Lung (tissue), 12 donors: Measurements from ENCODE around the gene SLC23A2. TPM values are rescaled to one million over a fixed set of nuclear protein-coding genes. Genes with fewer than 3 reads are reported as not detected.

Experiments
- ATAC-seq: fragments of 200-7000 bp; cut with Tn5 transposase; one replicate; pipeline ENCODE4 v1.9.1; 2020; ENCODE audit warnings: moderate number of reproducible peaks; ENCODE audit not compliant: insufficient read depth, low FRiP score
- DNase-seq, 3 donors: peaks; one replicate each; pipeline ENCODE4 v3.0.0-alpha.2; 2013 to 2017
- H3K27ac ChIP-seq, 2 donors: one replicate each; pipeline ENCODE4 v1.5.1; 2013; ENCODE audit warnings: mild to moderate bottlenecking in 2 of 2, moderate library complexity in 2 of 2, control low read depth in 1 of 2, inconsistent platforms in 1 of 2, low read depth in 1 of 2, low read length in 1 of 2
- H3K27me3 ChIP-seq, 3 donors: one replicate each; pipeline ENCODE4 v1.5.1; 2013; ENCODE audit warnings: low read length in 2 of 3; ENCODE audit not compliant: control insufficient read depth in 3 of 3, insufficient read depth in 3 of 3
- H3K36me3 ChIP-seq, 4 donors: one replicate each; pipeline ENCODE4 v1.5.1; 2013; ENCODE audit warnings: low read length in 4 of 4, mild to moderate bottlenecking in 1 of 4, moderate library complexity in 1 of 4; ENCODE audit not compliant: control insufficient read depth in 4 of 4, insufficient read depth in 4 of 4
- H3K4me1 ChIP-seq, 5 donors: one replicate each; pipeline ENCODE4 v1.5.1; 2013; ENCODE audit warnings: low read length in 5 of 5, mild to moderate bottlenecking in 2 of 5, moderate library complexity in 1 of 5; ENCODE audit not compliant: control insufficient read depth in 5 of 5, insufficient read depth in 5 of 5
- H3K4me3 ChIP-seq: one replicate; pipeline ENCODE4 v1.5.1; 2013; ENCODE audit warnings: mild to moderate bottlenecking, control low read depth, moderate library complexity
- H3K9ac ChIP-seq, 2 donors: one replicate each; pipeline ENCODE4 v1.5.1; 2013; ENCODE audit warnings: low read length in 2 of 2, control low read depth in 1 of 2; ENCODE audit not compliant: insufficient read depth in 1 of 2
- H3K9me3 ChIP-seq, 4 donors: one replicate each; pipeline ENCODE4 v1.5.1; 2013; ENCODE audit warnings: low read length in 3 of 4, mild to moderate bottlenecking in 1 of 4, moderate library complexity in 1 of 4; ENCODE audit not compliant: control insufficient read depth in 4 of 4, insufficient read depth in 3 of 4
- CTCF ChIP-seq: IDR thresholded peaks from 2 replicates; pipeline ENCODE4 v1.5.1; 2012; ENCODE audit warnings: mild to moderate bottlenecking; ENCODE audit errors: control extremely low read depth, extremely low read depth
- WGBS, 2 donors: extraction: QIAGEN DNeasy Blood & Tissue Kit; methylation state at CpG; one replicate each; pipeline ENCODE4 v1.1.7; 2013; 5-methylcytosine and 5-hydroxymethylcytosine counted together
- polyA plus RNA-seq, 2 donors: library from polyadenylated mRNA; stranded (reverse); fragments of 200-250 nt; gene quantifications; one replicate each; pipeline ENCODE4 v1.2.1, GENCODE V29; 2013
- total RNA-seq, 2 donors: library from RNA; depleted of rRNA in 1 of 2; stranded (reverse); fragments of >200 nt in 1 of 2; gene quantifications; one replicate each; pipeline ENCODE4 v1.2.1, GENCODE V29; 2014 to 2021
- donor health status: control.
- donor health status: control.
- donor health status: Bipolar disorder and iron deficiency.
- donor health status: healthy.
- donor health status: DM: yes; HTN: yes; CAD: no.

The SLC23A2 gene
- total and polyA plus RNA-seq, 4 donors, result 6.0 to 23.5 (median 14.3) TPM

- Histone ChIP-seq H3K27ac (no peak overlapping the region), H3K36me3 (peaks cover 0 to 17% (median 5%) of the 10 kb centered on the region in 4 donors), H3K4me1 (peaks cover 0 to 11% (median 0%) of the 10 kb centered on the region in 5 donors), H3K27me3 (no peaks in the 10 kb centered on the region), H3K9ac (no peak overlapping the region), H3K4me3 (no peak overlapping the region), H3K9me3 (no peaks in the 10 kb centered on the region)
- no peak for DNase-seq
- ATAC-seq, result no peak
- 86% methylated on average over 8 of the region's 8 CpGs for WGBS, 2 donors
- no peak for TF ChIP-seq CTCF
Observed at GRCh38 chr20:4894981-4895381, 106.3 kb downstream of the SLC23A2 start.

- WGBS, 2 donors, result 85 to 86% methylated on average over 3 of the region's 3 CpGs
- Histone ChIP-seq H3K9me3 (no peaks in the 10 kb centered on the region), H3K27me3 (no peaks in the 10 kb centered on the region), H3K9ac (no peak overlapping the region), H3K4me3 (no peak overlapping the region), H3K27ac (no peak overlapping the region), H3K36me3 (peaks cover 0 to 19% (median 5%) of the 10 kb centered on the region in 4 donors), H3K4me1 (peaks cover 0 to 10% (median 0%) of the 10 kb centered on the region in 5 donors)
- DNase-seq (no peak), ATAC-seq (no peak)
- TF ChIP-seq CTCF, result no peak
Observed at GRCh38 chr20:4894409-4894808, 106.9 kb downstream of the SLC23A2 start.

GRCh38 chr20:4893709-4894108, 107.6 kb downstream of the SLC23A2 start:
- WGBS, 2 donors, result 94 to 95% methylated on average over 7 of the region's 7 CpGs
- no peak overlapping the region for H3K9ac ChIP-seq
- H3K4me3 ChIP-seq, result no peak overlapping the region
- H3K4me1 ChIP-seq, result peaks cover 0 to 8% (median 0%) of the 10 kb centered on the region in 5 donors
- no peaks in the 10 kb centered on the region for H3K27me3 ChIP-seq
- H3K9me3 ChIP-seq, result no peaks in the 10 kb centered on the region
- ATAC-seq (no peak), DNase-seq (no peak)
- H3K36me3 ChIP-seq, result peaks cover 0 to 21% (median 5%) of the 10 kb centered on the region in 4 donors
- no peak for TF ChIP-seq CTCF
- no peak overlapping the region for H3K27ac ChIP-seq

GRCh38 chr20:4891997-4892396, 109.3 kb downstream of the SLC23A2 start:
- Histone ChIP-seq H3K9ac (no peak overlapping the region), H3K27ac (no peak overlapping the region), H3K4me3 (no peak overlapping the region), H3K36me3 (peaks cover 0 to 21% (median 3%) of the 10 kb centered on the region in 4 donors), H3K4me1 (peaks cover 0 to 2% (median 0%) of the 10 kb centered on the region in 5 donors), H3K27me3 (no peaks in the 10 kb centered on the region), H3K9me3 (no peaks in the 10 kb centered on the region)
- no peak for TF ChIP-seq CTCF
- DNase-seq (no peak), ATAC-seq (no peak)
- 94 to 98% methylated on average over 6 of the region's 6 CpGs for WGBS, 2 donors
